Activated CD8-positive, alpha-beta T cell treated with anti-CD3 and anti-CD28 coated beads for 36 hours (primary cell): ENCODE measurements around the gene TGFBRAP1. TPM values are rescaled to one million over a fixed set of nuclear protein-coding genes. Genes with fewer than 3 reads are reported as not detected.

Source experiments
- ATAC-seq: fragments of 200-7000 bp; cut with Tn5 transposase; one replicate; pipeline ENCODE4 v1.10.0; 2021; ENCODE audit warnings: mild to moderate bottlenecking, moderate library complexity
- CTCF ChIA-PET: fragments of 350-600 bp; sonication (Branson Sonifier 250); formaldehyde crosslinking; loops from one replicate; lab custom pipeline; 2021; ENCODE audit warnings: antibody characterized with exemption; lab: Charles Lee
- POLR2A ChIA-PET: fragments of 350-600 bp; sonication (Branson Sonifier 250); formaldehyde crosslinking; loops from one replicate; lab custom pipeline; 2021; ENCODE audit warnings: antibody characterized with exemption; lab: Charles Lee
- DNase-seq: peaks from one replicate; pipeline ENCODE4 v3.0.0-alpha.2; 2020
- H3K27ac Mint-ChIP-seq: one replicate; pipeline ENCODE4 v1.8.0; 2021; ENCODE audit warnings: mild to moderate bottlenecking, mixed read lengths
- H3K27me3 Mint-ChIP-seq: one replicate; pipeline ENCODE4 v1.8.0; 2021; ENCODE audit warnings: mixed read lengths
- H3K36me3 Mint-ChIP-seq: one replicate; pipeline ENCODE4 v1.8.0; 2021; ENCODE audit warnings: low read depth, mixed read lengths
- H3K4me1 Mint-ChIP-seq: one replicate; pipeline ENCODE4 v1.8.0; 2021; ENCODE audit warnings: low read depth, mixed read lengths
- H3K4me3 Mint-ChIP-seq: one replicate; pipeline ENCODE4 v1.8.0; 2021; ENCODE audit warnings: mild to moderate bottlenecking, moderate library complexity, mixed read lengths
- H3K9me3 Mint-ChIP-seq: one replicate; pipeline ENCODE4 v1.8.0; 2021; ENCODE audit warnings: mixed read lengths
- CTCF ChIP-seq: fragments of 200-600 bp; IDR thresholded peaks from one replicate; pipeline ENCODE4 v1.8.0; 2022; ENCODE audit warnings: antibody characterized with exemption, mild to moderate bottlenecking
- intact Hi-C: fragments of 100-400 bp; cut with micrococcal nuclease; formaldehyde crosslinking; loops from one replicate; pipeline ENCODE4 v1.10.0; 2022
- total RNA-seq, 2 experiments: library from RNA; stranded (reverse); gene quantifications; one replicate each; pipeline ENCODE4 v1.2.3, GENCODE V29; 2021

Gene TGFBRAP1
- total RNA-seq, 2 experiments from 2014 or later, result 17.9 to 20.2 TPM

GRCh38 chr2:105325389-105325963 is 4.1 kb downstream of the TGFBRAP1 start:
- CTCF ChIA-PET, result interaction anchor here (1.1 kb wide), 1 partner anchor 1257 kb away, joined by 3 read pairs; no protein-coding TSS in a partner anchor
- DNase-seq (no peak), ATAC-seq (no peak)
- no peak overlapping the region for H3K4me3 Mint-ChIP-seq
- no peak for TF ChIP-seq CTCF
- H3K27ac Mint-ChIP-seq, result no peak overlapping the region
- no peaks in the 10 kb centered on the region for H3K27me3 Mint-ChIP-seq
- intact Hi-C loops, result no loop called here
- peaks cover 20% of the 10 kb centered on the region for H3K36me3 Mint-ChIP-seq
- no peaks in the 10 kb centered on the region for H3K9me3 Mint-ChIP-seq
- peaks cover 60% of the 10 kb centered on the region for H3K4me1 Mint-ChIP-seq
- POLR2A ChIA-PET, result no interaction called here

DNA sequence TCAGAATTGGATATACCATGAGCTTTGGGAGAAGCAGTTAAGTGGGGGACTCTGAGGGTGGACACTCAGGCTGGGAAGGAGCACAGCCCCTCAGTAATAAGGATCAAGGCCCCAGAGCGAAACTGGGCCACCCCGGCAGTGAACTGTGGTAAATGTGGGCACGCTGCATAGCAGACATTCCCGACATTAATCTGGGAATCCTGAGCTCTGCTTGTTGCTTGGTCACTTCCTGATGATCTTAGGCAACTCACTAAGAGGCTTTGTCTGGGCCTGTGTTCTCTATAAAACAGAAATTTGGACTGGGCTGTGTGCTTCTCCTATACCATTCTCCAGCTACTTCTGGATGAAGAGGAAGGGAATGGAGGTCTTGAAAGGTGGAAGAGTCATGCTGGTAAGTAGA is 4.8 kb downstream of the TGFBRAP1 start:
- Mint-ChIP-seq H3K27ac (peak overlapping the region; percentile 25), H3K4me1 (peaks cover 64% of the 10 kb centered on the region), H3K4me3 (no peak overlapping the region), H3K36me3 (peaks cover 18% of the 10 kb centered on the region), H3K9me3 (no peaks in the 10 kb centered on the region), H3K27me3 (no peaks in the 10 kb centered on the region)
- DNase-seq (no peak), ATAC-seq (no peak)
- intact Hi-C loops, result no loop called here
- ChIA-PET CTCF (interaction anchor here (1.1 kb wide), 1 partner anchor 1258 kb away, joined by 3 read pairs; no protein-coding TSS in a partner anchor), POLR2A (interaction anchor here (0.6 to 1.5 kb wide), 2 partner anchors 15 to 17 kb away, joined by 3 read pairs; no protein-coding TSS in a partner anchor)
- no peak for TF ChIP-seq CTCF

DNA sequence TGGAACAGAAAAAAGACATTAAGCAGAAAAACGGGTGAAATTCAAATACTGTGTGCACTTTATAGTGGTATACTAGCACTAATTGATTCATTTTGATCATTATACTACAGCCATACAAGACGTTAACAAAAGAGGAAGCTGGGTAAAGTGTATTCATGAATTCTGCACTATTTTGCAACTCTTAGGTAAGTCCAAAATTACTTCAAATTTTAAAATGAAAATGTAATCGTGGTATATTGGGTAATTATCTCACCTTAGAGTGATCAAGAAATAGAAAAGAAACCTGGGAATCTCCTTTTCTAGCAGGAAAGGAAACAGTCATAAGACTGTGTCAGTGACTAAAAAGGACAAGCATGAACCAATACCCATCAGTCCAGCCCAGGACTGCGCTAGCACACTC is 5.4 kb downstream of the TGFBRAP1 start:
- Mint-ChIP-seq H3K27me3 (no peaks in the 10 kb centered on the region), H3K9me3 (no peaks in the 10 kb centered on the region), H3K36me3 (peaks cover 18% of the 10 kb centered on the region), H3K4me3 (no peak overlapping the region), H3K4me1 (peaks cover 63% of the 10 kb centered on the region), H3K27ac (no peak overlapping the region)
- no peak for TF ChIP-seq CTCF
- ChIA-PET POLR2A (interaction anchor here (0.6 to 1.5 kb wide), 2 partner anchors 16 to 17 kb away, joined by 3 read pairs; no protein-coding TSS in a partner anchor), CTCF (no interaction called here)
- no peak for DNase-seq
- ATAC-seq, result no peak
- intact Hi-C loops, result no loop called here

GRCh38 chr2:105323111-105323510 is 6.4 kb downstream of the TGFBRAP1 start:
- Mint-ChIP-seq H3K27me3 (no peaks in the 10 kb centered on the region), H3K36me3 (peaks cover 13% of the 10 kb centered on the region), H3K4me1 (peaks cover 61% of the 10 kb centered on the region), H3K27ac (no peak overlapping the region), H3K9me3 (no peaks in the 10 kb centered on the region), H3K4me3 (no peak overlapping the region)
- DNase-seq (no peak), ATAC-seq (no peak)
- intact Hi-C loops, result no loop called here
- CTCF ChIA-PET, result no interaction called here
- POLR2A ChIA-PET, result no interaction called here
- TF ChIP-seq CTCF, result no peak

- intact Hi-C loops, result no loop called here
- Mint-ChIP-seq H3K4me3 (no peak overlapping the region), H3K4me1 (peaks cover 52% of the 10 kb centered on the region), H3K9me3 (no peaks in the 10 kb centered on the region), H3K27me3 (no peaks in the 10 kb centered on the region), H3K27ac (no peak overlapping the region), H3K36me3 (peaks cover 7% of the 10 kb centered on the region)
- ATAC-seq, result peak; percentile 53
- no peak for DNase-seq
- no peak for TF ChIP-seq CTCF
- CTCF ChIA-PET, result no interaction called here
- POLR2A ChIA-PET, result interaction anchor here (0.6 to 1.2 kb wide), 2 partner anchors 9 to 23 kb away, joined by 3 read pairs; no protein-coding TSS in a partner anchor
Observed at GRCh38 chr2:105321875-105322646, 7.5 kb downstream of the TGFBRAP1 start.
